Measurements from ENCODE around the gene KCNS3. TPM values are rescaled to one million over a fixed set of nuclear protein-coding genes. Genes with fewer than 3 reads are reported as not detected.

KCNS3 gene
- polyA plus RNA-seq, 1 donor: 9.2 TPM

Other genes starting within 250 kb of the KCNS3 start
- 49.2 TPM for gene SMC6, start 124.9 kb upstream of the KCNS3 start, polyA plus RNA-seq (ENCODE audit: insufficient read length)
- 25.4 TPM for gene GEN1, start 124.5 kb upstream of the KCNS3 start, polyA plus RNA-seq (ENCODE audit: insufficient read length)
- not detected for gene MSGN1, start 62.2 kb upstream of the KCNS3 start, polyA plus RNA-seq (ENCODE audit: insufficient read length)

All from left kidney (tissue), 1 donor.